Prostate gland (tissue), 2 donors: ENCODE results near the gene FGF12.

Experiments used
- CTCF ChIP-seq, 4 experiments: fragments of 200-600 bp in 2 of 4; fragments of 450-650 bp in 2 of 4; sonication (generic) in 2 of 4; IDR thresholded peaks; 1 replicate in 3 of 4; 2 replicates in 1 of 4; pipeline ENCODE4 v1.5.1; 2016 to 2019; ENCODE audit warnings: antibody characterized with exemption in 4 of 4, mild to moderate bottlenecking in 2 of 4, moderate library complexity in 2 of 4
- POLR2A ChIP-seq: fragments of 450-650 bp; IDR thresholded peaks from one replicate; pipeline ENCODE4 v1.6.1; 2016; ENCODE audit warnings: antibody characterized with exemption, mild to moderate bottlenecking
- POLR2AphosphoS5 ChIP-seq: sonication (generic); formaldehyde crosslinking; IDR thresholded peaks from one replicate; pipeline ENCODE4 v1.6.1; 2017; ENCODE audit warnings: antibody characterized with exemption

GRCh38 chr3:192395506-192395905 lies 331.8 kb downstream of the FGF12 start:
- TF ChIP-seq CTCF (IDR thresholded peaks at IDR 0.05) (no peak), POLR2A (no peak), POLR2AphosphoS5 (no peak)
